Activated CD4-positive, CD25-positive, alpha-beta regulatory T cell (primary cell): ENCODE measurements around the gene WASF2.
"Not testable (repeated sequence)": the region's sequence is repeated elsewhere in the genome, so short reads cannot be mapped to it uniquely, and the experiment has no call there.

Source experiments
- DNase-seq, 4 experiments: peaks; one replicate each; lab custom pipeline; 2025; lab: John Stamatoyannopoulos, UW

The WASF2 gene

DNA sequence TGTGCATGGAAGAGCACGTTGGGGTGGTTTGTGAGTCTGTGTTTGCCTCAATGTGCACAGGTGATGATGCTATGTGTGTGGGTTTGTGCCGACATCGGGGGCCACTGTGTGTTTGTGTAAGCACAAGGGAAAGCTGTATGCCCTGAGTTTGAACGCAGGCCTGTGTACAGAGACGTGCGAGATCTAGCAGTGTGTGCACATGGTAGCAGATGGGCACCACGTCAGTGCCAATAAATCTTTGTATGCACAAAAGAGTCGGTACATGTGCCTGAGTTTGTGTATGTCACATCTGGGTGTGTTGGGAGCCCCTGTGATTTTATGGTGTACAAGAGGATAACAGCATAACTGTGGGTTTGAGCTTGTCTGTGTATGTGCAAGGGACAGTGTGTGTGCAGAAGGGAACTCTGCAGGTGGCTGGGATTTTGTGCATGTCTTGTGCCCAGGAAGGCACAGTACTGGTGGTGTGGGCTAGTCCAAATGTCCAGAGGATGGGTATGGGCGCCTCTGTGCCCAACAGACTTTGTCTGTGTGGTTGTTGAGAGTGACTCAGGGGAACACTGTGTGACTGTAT lies 32.0 kb upstream of the WASF2 start:
- no peak for DNase-seq

DNA sequence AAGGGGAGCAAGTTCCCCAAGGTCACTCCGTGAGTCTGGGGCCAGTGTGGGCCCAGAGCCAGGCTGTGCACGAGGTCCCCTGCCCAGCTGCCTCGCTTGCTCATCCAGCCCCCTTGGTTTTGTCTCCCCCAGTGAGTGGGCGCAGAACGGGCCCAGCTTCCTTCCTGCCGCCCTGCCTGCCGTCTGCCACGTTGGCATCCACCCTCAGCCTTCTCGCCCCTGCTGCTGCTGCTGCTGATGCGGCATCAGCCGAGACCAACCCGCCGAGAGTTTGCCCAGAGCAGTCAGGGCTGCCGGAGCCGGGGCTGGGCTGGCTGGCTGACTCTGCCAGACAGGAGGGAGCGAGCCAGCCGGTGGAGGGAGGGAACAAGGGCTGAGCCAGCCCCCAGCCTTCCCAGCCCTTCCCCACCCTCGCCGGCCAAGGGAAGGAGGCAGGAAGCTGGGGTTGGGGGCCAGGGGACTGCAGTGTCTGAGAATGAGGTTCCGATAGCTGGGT lies 31.4 kb upstream of the WASF2 start:
- peak in 2 of 4 experiments; percentile 15 to 18 for DNase-seq

GRCh38 chr1:27520651-27521050 lies 30.7 kb upstream of the WASF2 start:
- no peak for DNase-seq

DNA sequence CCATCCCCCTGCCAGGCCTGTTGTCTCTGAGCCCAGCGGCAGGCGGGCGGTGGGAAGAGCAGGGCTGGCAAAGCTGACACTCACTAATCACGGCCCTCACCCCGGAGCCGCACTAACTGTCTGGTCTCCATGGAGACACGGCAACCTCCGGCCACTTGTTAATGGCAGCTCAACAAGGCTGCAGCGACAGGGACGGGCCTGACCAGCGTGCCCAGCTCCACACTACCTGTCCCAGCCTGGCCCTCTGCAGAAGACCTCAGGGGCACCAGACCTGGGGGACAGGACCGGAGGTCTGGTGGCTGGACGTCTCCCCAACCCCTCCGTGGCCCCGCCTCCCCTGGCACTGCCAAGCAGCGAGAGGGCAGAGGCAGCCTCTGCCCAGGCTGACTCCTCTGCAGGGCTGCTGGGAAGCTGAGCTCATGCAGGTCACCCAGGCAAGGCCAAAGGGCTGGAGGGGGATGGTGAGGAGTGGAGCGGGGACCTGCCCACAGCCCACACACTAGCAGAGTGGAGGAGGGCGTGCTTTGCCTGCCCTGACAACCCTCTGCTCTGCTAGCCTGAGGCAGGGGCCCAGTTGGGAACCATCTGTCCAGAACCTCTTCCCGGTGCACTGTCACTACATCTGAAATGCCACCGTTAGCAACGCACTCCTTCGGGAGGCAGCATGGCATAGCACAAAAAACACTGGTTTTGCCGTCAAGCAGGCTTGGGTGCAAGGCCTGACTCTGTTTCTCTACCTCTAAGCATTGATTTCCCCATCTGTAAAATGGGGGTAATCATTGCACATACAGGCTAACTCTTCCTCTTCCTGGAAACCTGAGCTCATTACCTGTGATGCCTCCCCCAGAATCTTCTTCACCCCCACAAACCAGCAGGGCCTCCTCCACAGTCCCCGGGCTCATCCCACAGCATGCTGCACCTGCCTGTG lies 29.6 kb upstream of the WASF2 start:
- no peak for DNase-seq

DNA sequence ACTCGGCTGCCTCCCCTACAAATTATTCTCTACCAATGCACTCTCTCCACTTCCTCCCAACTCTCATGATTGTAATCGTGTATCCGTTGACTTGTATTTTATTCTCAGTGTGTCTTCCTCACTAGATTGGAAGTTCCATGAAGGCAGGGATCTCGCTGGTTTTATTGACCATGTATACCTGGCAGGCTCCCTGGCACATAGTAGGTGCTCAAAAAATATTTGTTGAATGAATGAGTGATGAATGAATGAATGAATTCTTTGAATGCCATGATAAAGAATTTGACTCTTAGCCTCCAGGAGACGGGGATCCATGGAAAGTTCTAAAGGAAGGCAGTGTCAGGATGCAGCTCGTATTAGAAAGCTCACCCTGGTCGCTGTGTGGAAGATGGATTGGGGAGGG lies 28.8 kb upstream of the WASF2 start:
- DNase-seq = no peak

DNA sequence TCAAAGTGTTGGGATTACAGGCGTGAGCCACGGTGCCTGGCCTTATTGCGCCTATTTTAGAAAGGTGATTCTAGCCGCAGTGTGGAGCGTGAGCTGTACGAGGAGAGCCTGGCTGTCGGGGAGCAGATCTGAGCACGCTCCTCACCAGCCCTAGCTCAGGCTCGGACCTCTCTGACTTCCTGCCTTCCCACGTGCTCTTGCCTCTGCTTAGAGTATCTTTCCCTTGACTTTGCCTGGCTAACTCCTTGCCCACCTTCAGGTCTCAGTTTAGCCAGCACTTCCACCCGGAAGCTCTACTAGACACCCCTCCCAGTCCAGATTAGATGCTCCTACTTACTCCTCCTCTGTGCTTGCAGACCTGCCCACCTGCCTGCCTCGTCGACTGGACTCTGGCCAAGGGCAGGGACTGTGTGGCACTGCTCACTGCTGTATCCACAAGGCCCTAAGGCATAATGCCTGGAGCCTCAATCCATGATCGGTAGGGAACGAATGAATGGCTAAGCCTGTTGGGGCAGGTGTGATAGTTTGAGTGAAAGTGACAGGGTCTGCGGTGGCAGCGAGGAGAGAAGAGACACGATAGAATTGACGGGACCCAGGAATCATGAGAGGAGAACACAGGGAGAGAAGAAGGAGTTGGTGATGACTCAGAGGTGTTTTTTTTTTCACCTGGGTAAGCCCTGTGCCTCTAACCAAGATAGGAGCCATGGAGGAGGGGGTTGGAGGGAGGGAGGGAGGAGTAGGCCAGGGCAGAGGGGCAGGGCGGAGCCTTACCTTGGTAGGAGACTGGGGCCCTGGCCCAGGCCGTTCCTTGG lies 28.1 kb upstream of the WASF2 start:
- no peak for DNase-seq

DNA sequence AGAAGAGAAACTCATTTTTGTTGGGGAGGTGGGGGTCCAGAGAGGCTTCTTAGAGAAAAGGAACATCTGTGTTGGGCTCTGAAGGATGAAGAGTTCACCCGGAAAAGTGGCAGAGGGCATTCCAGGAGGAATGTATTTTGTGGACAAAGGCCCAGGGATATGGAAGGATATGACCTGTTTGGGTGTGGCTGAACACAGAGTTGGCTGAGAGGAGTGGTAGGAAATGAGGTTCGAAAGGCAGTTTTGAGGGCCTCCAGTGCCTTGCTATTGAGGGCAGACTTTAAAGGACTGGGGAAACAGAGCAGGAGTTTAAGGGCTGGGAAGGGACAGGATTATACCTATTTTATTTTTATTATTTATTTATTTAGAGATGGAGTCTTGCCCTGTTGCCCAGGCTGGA lies 27.3 kb upstream of the WASF2 start:
- DNase-seq = no peak

DNA sequence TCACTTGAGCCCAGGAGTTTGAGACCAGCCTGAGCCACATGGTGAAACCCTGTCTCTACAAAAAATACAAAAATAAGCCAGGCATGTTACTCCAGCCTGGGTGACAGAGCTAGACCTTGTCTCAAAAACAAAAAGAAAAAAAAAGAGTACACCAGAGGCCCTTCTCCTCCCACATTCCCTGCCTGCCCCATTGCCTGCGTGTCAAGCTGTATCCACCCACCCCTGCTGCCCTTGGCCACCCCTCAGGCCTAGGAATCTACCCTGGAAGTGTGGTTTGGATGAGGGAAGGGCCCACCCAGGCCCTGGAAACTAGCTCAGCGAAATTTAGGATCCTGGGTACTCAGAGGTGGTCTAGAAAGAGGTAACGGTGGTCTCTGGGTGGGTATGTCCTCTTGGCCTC lies 25.7 kb upstream of the WASF2 start:
- no peak for DNase-seq

- DNase-seq = no peak
Measured at GRCh38 chr1:27513958-27514357, 24.0 kb upstream of the WASF2 start.

DNA sequence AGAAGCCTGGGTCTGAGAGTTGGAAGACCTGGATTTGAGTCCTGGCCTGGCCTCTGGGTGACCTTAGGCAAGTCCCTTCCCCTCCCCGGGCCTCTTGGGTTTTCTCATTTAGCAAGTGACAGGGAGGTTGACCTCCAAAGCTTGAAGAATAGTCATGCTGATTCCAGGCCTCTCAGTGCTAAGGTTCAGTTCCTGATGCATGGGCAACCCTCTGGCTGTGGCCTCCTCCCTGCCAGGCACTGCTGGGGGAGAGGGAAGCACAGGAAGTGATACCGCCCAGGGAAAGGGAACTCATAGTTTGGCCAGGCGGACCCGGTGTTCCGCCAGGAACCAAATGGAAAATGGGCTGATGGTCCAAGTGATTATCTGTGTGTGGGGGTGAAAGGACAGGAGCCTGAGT lies 23.6 kb upstream of the WASF2 start:
- DNase-seq = no peak

- DNase-seq = no peak
Measured at GRCh38 chr1:27509127-27510080, 19.4 kb upstream of the WASF2 start.

- DNase-seq = no peak
Measured at GRCh38 chr1:27507960-27508665, 18.1 kb upstream of the WASF2 start.

- no peak for DNase-seq
Measured at GRCh38 chr1:27506703-27507102, 16.7 kb upstream of the WASF2 start.

- no peak for DNase-seq
Measured at GRCh38 chr1:27505420-27505680, 15.4 kb upstream of the WASF2 start.

DNA sequence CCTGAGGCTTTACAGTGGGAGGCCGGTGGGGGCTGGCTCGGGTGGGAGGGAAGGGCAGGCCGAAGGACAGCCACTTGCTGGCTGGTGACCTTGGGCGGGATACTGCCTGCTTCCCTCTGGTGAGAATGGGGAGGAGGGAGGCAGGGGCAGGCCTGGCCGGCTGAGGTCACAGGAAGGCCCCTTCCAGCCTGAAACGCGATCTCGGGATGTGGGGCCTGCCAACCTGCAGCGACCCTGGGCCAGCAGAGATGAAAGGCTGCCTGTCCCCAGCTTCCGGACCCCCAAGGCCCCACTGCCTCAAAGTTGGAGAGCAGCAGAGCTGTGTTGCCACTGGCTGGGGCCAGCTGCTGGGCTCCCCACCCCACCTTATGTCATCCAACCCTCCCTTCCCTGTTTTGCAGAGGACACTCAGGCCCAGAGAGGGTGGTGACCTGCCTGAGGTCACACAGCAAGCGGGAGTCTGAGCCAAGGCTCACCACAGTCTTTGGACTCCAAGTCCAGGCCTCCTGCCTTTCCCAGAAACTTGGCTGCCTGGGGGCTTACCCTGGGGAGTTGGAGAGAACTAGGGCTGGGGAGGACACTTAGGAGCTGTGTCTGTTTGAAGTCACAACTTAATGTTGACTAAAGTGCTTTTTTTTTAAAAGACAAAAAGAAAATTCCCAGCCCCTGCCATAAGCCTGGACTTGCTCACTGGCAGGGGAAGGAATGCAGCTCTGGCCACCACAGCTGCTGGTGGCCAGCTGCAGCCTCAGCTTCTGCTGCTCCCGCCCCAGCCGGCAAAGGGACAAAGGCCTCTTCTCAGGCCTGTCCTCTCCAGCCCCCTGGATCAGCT lies 14.8 kb upstream of the WASF2 start:
- DNase-seq = no peak

GRCh38 chr1:27503844-27504587 lies 14.0 kb upstream of the WASF2 start:
- no peak for DNase-seq

DNA sequence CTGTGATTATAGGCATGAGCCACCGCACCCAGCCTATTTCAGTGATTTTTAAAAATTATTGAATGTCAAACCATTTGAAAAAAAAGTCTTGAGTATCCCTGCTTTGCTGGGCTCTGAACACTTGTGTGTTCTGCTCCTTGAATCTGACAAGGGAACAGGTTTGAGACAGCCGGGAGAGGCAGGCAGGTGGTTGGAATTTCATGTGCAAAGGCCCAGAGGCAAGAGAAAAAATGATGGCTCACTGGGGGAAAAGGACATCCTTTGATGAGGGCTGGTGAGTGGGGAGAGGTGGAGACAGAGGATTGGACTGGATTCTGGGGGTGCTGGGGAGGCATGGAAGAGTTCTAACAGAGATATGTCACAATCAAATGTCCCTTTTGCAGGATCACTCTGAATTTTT lies 13.1 kb upstream of the WASF2 start:
- DNase-seq = no peak

GRCh38 chr1:27501159-27501558 lies 11.2 kb upstream of the WASF2 start:
- DNase-seq = not testable (repeated sequence)

DNA sequence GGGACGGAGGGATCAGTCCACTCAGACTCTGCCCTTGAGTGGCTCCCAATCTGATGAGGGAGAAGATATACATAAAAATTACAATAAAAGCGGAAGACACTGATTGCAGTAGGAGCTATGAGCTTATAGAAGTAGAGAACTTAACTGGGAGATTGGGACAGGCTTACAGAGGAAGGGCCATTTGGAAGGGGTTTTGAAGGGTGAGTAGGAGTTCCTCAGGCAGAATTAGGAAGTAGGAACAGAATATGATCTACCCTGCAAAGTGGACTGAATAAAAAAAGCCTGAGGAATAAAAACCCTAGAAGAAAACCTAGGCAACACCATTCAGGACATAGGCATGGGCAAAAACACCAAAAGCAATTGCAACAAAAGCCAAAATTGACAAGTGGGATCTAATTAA lies 9.2 kb upstream of the WASF2 start:
- DNase-seq = no peak
